Gastroesophageal sphincter (tissue), 4 donors: Measurements from ENCODE around the gene SGIP1. TPM values are rescaled to one million over a fixed set of nuclear protein-coding genes. Genes with fewer than 3 reads are reported as not detected.

ENCODE experiments used
- ATAC-seq: fragments of 150-250 bp; one replicate; pipeline ENCODE4 v1.9.1; 2016; ENCODE audit warnings: mild to moderate bottlenecking, moderate library complexity
- H3K27ac ChIP-seq, 4 donors: fragments of 200-600 bp; sonication (generic) in 3 of 4; 1 replicate in 3 of 4; 2 replicates in 1 of 4; pipeline ENCODE4 v1.5.1; 2016 to 2019
- H3K27me3 ChIP-seq: fragments of 200-600 bp; sonication (generic); one replicate; pipeline ENCODE4 v1.5.1; 2019
- H3K36me3 ChIP-seq, 2 donors: fragments of 200-600 bp; sonication (generic); one replicate each; pipeline ENCODE4 v1.5.1; 2019; ENCODE audit warnings: control low read depth in 1 of 2
- H3K4me1 ChIP-seq, 3 donors: fragments of 200-600 bp; sonication (generic); 1 replicate in 2 of 3; 2 replicates in 1 of 3; pipeline ENCODE4 v1.5.1; 2016 to 2019; ENCODE audit warnings: control low read depth in 2 of 3
- H3K4me3 ChIP-seq, 2 donors: fragments of 200-600 bp; sonication (generic); one replicate each; pipeline ENCODE4 v1.5.1; 2019; ENCODE audit warnings: mild to moderate bottlenecking in 1 of 2, moderate library complexity in 1 of 2
- H3K9me3 ChIP-seq, 3 donors: fragments of 200-600 bp; sonication (generic); one replicate each; pipeline ENCODE4 v1.5.1; 2017 to 2019; ENCODE audit warnings: control low read depth in 2 of 3
- EP300 ChIP-seq: sonication (generic); formaldehyde crosslinking; IDR thresholded peaks from one replicate; pipeline ENCODE4 v1.6.1; 2017; ENCODE audit warnings: antibody characterized with exemption, mild to moderate bottlenecking
- POLR2A ChIP-seq, 2 donors: fragments of 450-650 bp; IDR thresholded peaks; one replicate each; pipeline ENCODE4 v1.6.1; 2017; ENCODE audit warnings: antibody characterized with exemption in 2 of 2, mild to moderate bottlenecking in 2 of 2, moderate library complexity in 1 of 2
- POLR2AphosphoS5 ChIP-seq: sonication (generic); formaldehyde crosslinking; IDR thresholded peaks from one replicate; pipeline ENCODE4 v1.6.1; 2017; ENCODE audit warnings: antibody characterized with exemption
- WGBS, 2 donors: methylation state at CpG; one replicate each; pipeline ENCODE4 v1.1.5; 2018; ENCODE audit warnings: low coverage in 1 of 2; 5-methylcytosine and 5-hydroxymethylcytosine counted together
- total RNA-seq, 4 donors: library from RNA; depleted of rRNA; stranded (reverse); fragments of >200 nt; gene quantifications; one replicate each; pipeline ENCODE4 v1.1.0, GENCODE V29; 2016
- TF ChIP-seq, protein P1 (sequence below), 4 experiments: fragments of 200-600 bp in 2 of 4; fragments of 450-650 bp in 2 of 4; sonication (generic) in 1 of 4; IDR thresholded peaks; one replicate each; pipeline ENCODE4 v1.5.1; 2017 to 2019; ENCODE audit warnings: antibody characterized with exemption in 4 of 4, mild to moderate bottlenecking in 2 of 4, moderate library complexity in 2 of 4

Gene SGIP1
- total RNA-seq, 4 donors from 2014 or later = 6.5 to 14.0 (median 10.7) TPM

DNA sequence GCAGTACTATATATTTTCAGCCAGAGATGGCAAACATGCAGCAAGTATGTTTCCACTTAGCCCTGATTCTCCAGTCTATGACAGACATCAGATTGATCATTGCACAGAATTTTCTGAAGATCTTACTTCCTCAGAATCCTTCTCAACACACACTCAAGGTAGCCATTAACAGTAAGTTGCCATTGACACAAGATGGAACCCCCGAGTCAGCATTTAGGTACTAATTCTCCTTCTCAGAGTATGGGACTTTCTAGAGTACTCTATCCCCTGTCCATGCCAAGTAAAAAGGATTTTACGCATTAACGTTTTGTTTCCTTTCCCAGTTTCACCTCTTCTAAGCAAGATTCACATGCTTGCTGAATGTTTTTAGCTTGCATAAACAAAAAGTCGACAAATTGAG is 63.5 kb downstream of the SGIP1 start:
- Histone ChIP-seq H3K9me3 (no peaks in the 10 kb centered on the region), H3K27ac (no peak overlapping the region), H3K4me1 (no peaks in the 10 kb centered on the region), H3K4me3 (no peak overlapping the region), H3K27me3 (no peaks in the 10 kb centered on the region), H3K36me3 (no peaks in the 10 kb centered on the region)
- WGBS, 2 donors = 74 to 76% methylated on average over 4 of the region's 4 CpGs
- TF ChIP-seq POLR2AphosphoS5 (no peak), EP300 (no peak), POLR2A (IDR thresholded peaks at IDR 0.05) (no peak)
- TF ChIP-seq, protein P1, sequence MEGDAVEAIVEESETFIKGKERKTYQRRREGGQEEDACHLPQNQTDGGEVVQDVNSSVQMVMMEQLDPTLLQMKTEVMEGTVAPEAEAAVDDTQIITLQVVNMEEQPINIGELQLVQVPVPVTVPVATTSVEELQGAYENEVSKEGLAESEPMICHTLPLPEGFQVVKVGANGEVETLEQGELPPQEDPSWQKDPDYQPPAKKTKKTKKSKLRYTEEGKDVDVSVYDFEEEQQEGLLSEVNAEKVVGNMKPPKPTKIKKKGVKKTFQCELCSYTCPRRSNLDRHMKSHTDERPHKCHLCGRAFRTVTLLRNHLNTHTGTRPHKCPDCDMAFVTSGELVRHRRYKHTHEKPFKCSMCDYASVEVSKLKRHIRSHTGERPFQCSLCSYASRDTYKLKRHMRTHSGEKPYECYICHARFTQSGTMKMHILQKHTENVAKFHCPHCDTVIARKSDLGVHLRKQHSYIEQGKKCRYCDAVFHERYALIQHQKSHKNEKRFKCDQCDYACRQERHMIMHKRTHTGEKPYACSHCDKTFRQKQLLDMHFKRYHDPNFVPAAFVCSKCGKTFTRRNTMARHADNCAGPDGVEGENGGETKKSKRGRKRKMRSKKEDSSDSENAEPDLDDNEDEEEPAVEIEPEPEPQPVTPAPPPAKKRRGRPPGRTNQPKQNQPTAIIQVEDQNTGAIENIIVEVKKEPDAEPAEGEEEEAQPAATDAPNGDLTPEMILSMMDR (IDR thresholded peaks at IDR 0.05) = no peak
- no peak for ATAC-seq

DNA sequence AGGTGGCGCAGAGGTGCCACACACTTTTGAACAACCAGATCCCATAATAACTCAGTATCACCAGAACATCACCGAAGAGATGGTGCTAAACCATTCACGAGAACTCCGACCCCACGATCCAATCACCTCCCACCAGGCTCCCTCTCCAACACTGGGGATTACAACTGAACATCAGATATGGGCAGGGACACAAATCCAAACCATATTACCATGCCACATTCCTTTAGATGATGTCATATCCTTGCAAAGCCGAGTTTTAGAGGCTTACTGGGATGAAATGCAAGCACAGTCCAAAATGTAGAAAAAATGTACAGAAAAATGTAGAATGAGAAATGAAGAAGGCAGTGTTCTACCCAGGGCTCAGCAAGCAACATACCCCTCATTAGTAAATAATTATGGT is 64.7 kb downstream of the SGIP1 start:
- Histone ChIP-seq H3K4me1 (no peaks in the 10 kb centered on the region), H3K4me3 (no peak overlapping the region), H3K9me3 (no peaks in the 10 kb centered on the region), H3K27me3 (no peaks in the 10 kb centered on the region), H3K36me3 (no peaks in the 10 kb centered on the region), H3K27ac (no peak overlapping the region)
- no peak for ATAC-seq
- TF ChIP-seq, protein P1 (IDR thresholded peaks at IDR 0.05) = no peak
- no peak for TF ChIP-seq POLR2AphosphoS5
- TF ChIP-seq EP300 = no peak
- TF ChIP-seq POLR2A (IDR thresholded peaks at IDR 0.05) = no peak
- 65 to 82% methylated on average over 4 to 5 of the region's 6 CpGs for WGBS, 2 donors

DNA sequence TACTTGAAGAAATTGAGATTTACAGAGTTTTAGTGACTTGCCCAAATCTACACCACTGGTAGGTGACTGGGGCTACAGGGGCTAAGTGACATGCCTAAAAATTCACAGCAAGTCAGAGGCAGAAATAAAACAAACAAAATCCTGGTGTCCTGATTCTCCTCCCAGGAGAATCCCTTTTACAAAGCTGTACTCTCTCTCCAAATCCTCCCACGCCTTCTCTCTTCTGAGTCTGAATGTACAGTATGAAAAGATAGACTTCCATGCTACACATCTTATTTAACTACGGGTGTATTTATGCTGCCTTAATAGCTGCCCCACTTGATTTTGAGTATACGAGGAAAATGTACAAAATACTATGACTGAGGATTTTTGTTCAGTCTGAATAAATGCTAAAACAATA is 65.4 kb downstream of the SGIP1 start:
- Histone ChIP-seq H3K4me1 (no peaks in the 10 kb centered on the region), H3K27me3 (no peaks in the 10 kb centered on the region), H3K36me3 (no peaks in the 10 kb centered on the region), H3K27ac (no peak overlapping the region), H3K4me3 (no peak overlapping the region), H3K9me3 (no peaks in the 10 kb centered on the region)
- 79% methylated on average over 3 of the region's 3 CpGs; no CpG with 5 or more reads in 1 of the 2 donors for WGBS, 2 donors
- no peak for ATAC-seq
- TF ChIP-seq POLR2A (IDR thresholded peaks at IDR 0.05) (no peak), EP300 (no peak), POLR2AphosphoS5 (no peak)
- TF ChIP-seq, protein P1 (IDR thresholded peaks at IDR 0.05) = no peak

DNA sequence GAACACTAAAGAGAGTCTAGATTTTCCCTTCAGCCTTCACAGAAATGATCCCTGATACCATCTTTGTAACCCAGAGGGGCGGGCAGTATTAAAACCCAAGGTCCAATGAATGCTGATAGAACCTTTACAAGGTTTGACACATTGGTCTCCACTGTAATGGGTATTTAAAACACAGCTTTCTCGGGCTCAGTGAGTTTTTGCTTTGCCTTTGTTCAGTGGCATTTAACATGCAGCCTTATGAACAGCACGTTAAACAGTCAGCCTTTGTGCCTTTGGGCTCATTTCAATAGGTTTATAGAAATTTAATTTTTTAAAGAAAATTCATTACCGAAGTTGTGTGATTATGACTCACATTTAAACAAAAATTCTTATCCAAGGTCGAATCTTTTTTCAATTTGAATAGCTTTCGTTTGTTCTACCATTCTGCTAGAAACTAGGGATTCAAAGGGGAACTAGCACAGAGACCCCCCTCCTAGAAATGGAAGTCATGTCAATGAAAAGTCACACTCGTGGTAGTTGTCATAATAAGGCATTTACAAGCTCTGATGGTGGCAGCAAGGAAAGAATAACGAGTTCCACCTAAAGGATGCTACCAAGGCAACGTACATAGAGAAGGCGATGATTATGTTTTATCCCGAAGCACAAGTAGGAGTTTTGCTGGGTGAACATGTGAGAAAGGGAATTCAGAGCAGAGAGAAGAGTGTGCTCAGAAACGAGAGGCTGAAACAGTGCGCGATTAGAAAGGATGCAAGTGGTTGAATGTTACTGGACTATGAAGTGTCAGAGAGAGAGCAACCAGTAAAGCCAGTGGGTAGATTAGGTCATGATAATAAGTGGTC is 66.2 kb downstream of the SGIP1 start:
- Histone ChIP-seq H3K36me3 (no peaks in the 10 kb centered on the region), H3K9me3 (no peaks in the 10 kb centered on the region), H3K27me3 (no peaks in the 10 kb centered on the region), H3K4me3 (no peak overlapping the region), H3K4me1 (no peaks in the 10 kb centered on the region), H3K27ac (no peak overlapping the region)
- 80 to 82% methylated on average over 12 to 14 of the region's 14 CpGs for WGBS, 2 donors
- TF ChIP-seq, protein P1 (IDR thresholded peaks at IDR 0.05) = no peak
- TF ChIP-seq POLR2AphosphoS5 (no peak), EP300 (no peak), POLR2A (IDR thresholded peaks at IDR 0.05) (no peak)
- ATAC-seq = no peak

DNA sequence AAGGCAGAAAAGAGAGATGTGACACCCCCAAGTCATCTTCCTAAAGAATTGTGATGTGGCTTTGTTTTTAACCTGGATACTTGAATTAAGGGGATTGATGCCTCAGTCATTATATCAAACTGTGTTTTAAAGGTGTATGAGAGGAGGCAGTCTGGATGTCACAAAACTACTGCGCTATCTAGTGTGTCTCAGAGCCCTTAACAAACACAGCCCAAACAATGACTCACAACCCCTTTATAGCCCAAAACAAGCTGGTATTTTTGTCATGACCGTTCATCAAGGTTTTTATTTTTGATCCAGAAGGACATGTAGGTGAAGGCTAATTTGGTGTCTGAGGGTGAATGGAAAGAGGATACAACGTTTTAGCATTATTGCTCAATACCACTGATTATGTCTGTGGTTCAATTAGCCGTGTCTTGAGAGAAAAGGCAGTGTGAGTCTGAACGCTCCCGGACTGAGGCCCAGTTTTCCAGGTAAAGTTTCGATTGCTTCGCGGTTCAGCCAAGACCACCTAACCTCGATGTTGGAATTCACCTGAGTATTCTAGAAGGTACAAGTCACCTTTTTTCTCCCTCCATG is 71.6 kb downstream of the SGIP1 start:
- Histone ChIP-seq H3K27me3 (no peaks in the 10 kb centered on the region), H3K4me3 (no peak overlapping the region), H3K4me1 (no peaks in the 10 kb centered on the region), H3K27ac (no peak overlapping the region), H3K36me3 (no peaks in the 10 kb centered on the region), H3K9me3 (no peaks in the 10 kb centered on the region)
- WGBS, 2 donors = 87% methylated on average over 10 of the region's 10 CpGs
- ATAC-seq = no peak
- TF ChIP-seq POLR2AphosphoS5 (no peak), POLR2A (IDR thresholded peaks at IDR 0.05) (no peak), EP300 (no peak)
- TF ChIP-seq, protein P1 (IDR thresholded peaks at IDR 0.05) = no peak
